ENCODE results near the gene NCDN.

DNA sequence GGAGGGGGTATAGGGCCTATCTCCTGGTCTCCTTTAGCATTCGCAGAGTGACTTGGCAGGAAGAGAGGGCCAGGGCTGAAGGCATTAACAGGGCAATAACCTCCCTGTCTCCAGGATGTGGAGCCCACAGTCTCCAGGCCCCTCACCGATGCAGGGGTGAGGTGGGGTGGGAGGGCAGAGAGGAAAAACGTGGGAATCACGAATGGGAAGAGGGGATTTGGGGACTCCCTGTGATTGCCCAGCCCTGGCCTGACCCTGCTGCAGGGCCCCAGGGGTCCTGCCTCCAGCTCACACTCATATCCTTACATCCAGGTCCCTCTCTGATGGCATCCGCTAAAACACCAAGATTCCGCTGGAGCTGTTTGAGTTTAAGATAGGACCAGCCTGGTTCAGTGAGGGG lies 30.1 kb downstream of the NCDN start:
- TF ChIP-seq, protein P1, sequence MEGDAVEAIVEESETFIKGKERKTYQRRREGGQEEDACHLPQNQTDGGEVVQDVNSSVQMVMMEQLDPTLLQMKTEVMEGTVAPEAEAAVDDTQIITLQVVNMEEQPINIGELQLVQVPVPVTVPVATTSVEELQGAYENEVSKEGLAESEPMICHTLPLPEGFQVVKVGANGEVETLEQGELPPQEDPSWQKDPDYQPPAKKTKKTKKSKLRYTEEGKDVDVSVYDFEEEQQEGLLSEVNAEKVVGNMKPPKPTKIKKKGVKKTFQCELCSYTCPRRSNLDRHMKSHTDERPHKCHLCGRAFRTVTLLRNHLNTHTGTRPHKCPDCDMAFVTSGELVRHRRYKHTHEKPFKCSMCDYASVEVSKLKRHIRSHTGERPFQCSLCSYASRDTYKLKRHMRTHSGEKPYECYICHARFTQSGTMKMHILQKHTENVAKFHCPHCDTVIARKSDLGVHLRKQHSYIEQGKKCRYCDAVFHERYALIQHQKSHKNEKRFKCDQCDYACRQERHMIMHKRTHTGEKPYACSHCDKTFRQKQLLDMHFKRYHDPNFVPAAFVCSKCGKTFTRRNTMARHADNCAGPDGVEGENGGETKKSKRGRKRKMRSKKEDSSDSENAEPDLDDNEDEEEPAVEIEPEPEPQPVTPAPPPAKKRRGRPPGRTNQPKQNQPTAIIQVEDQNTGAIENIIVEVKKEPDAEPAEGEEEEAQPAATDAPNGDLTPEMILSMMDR (conservative IDR thresholded peaks at IDR 0.05), result no peak
- no peak for TF ChIP-seq ZFX (IDR thresholded peaks at IDR 0.05)

Measured in C4-2B (cell line).